ENCODE measurements around the gene FGGY. TPM values are rescaled to one million over a fixed set of nuclear protein-coding genes. Genes with fewer than 3 reads are reported as not detected.
"Not testable (repeated sequence)": the region's sequence is repeated elsewhere in the genome, so short reads cannot be mapped to it uniquely, and the experiment has no call there.

FGGY gene
- total RNA-seq, 1 experiment from 2014 or later, result 14.6 TPM

GRCh38 chr1:59458884-59459283, 162.0 kb downstream of the FGGY start:
- no CpG with 5 or more reads among the region's 2 CpGs for WGBS (ENCODE audit: extremely low coverage, insufficient read length, low lambda C conversion rate)
- Histone ChIP-seq H4K5ac (ENCODE audit: insufficient read length, low read depth, low read length) (no peak overlapping the region), H3K9me3 (ENCODE audit: control insufficient read depth, low read depth, low read length) (no peaks in the 10 kb centered on the region), H3K4me1 (ENCODE audit: insufficient read depth, low read length) (no peaks in the 10 kb centered on the region), H2BK15ac (ENCODE audit: low read depth, low read length) (no peak overlapping the region), H3K23ac (ENCODE audit: insufficient read length, low read depth, low read length) (no peak overlapping the region), H3K18ac (ENCODE audit: insufficient read length, low read depth, low read length) (no peak overlapping the region), H3K79me2 (ENCODE audit: insufficient read depth, low read length) (no peaks in the 10 kb centered on the region), H3T11ph (ENCODE audit: low read length) (no peak overlapping the region), H2BK20ac (ENCODE audit: low read depth, low read length, poor library complexity, severe bottlenecking) (no peak overlapping the region), H4K8ac (replicated peaks; ENCODE audit: insufficient read length, low read depth, low read length) (no peak overlapping the region), H3K23me2 (ENCODE audit: insufficient read length, low read depth, low read length, poor library complexity, severe bottlenecking) (no peaks in the 10 kb centered on the region), H2AFZ (ENCODE audit: low read length) (no peak overlapping the region), H3K14ac (ENCODE audit: insufficient read depth, low read length) (no peak overlapping the region), H3K4me2 (ENCODE audit: insufficient read depth, insufficient read length, low read length) (no peak overlapping the region), H3K79me1 (ENCODE audit: insufficient read depth, low read depth, low read length, poor library complexity, severe bottlenecking) (no peaks in the 10 kb centered on the region), H3K56ac (ENCODE audit: insufficient read length, low read depth, low read length) (no peak overlapping the region), H2BK5ac (ENCODE audit: insufficient read length, low read length) (no peak overlapping the region), H2BK120ac (ENCODE audit: low read depth, low read length, poor library complexity, severe bottlenecking) (no peak overlapping the region), H3K27ac (ENCODE audit: insufficient read length, low read depth, low read length) (no peak overlapping the region), H3K9ac (ENCODE audit: extremely low read depth, insufficient read length, low read length) (no peak overlapping the region), H2AK5ac (ENCODE audit: insufficient read length, low read length) (no peak overlapping the region), H4K91ac (ENCODE audit: insufficient read length, low read depth, low read length) (no peak overlapping the region), H3K27me3 (ENCODE audit: insufficient read depth, low read length) (no peaks in the 10 kb centered on the region), H3K4ac (ENCODE audit: low read depth, low read length) (no peak overlapping the region), H2BK12ac (ENCODE audit: insufficient read length, low read depth, low read length) (no peak overlapping the region), H4K20me1 (ENCODE audit: control insufficient read depth, insufficient read depth, insufficient read length) (no peaks in the 10 kb centered on the region)
- no peak for TF ChIP-seq CTCF (conservative IDR thresholded peaks at IDR 0.05)
- DNase-seq, result no peak
- peaks cover 17 to 24% of the 10 kb centered on the region in 2 experiments for H3K9me3 Mint-ChIP-seq
- H3K4me3 Mint-ChIP-seq, result no peak overlapping the region
- H3K27me3 Mint-ChIP-seq (ENCODE audit: low read depth), result no peaks in the 10 kb centered on the region
- no peak overlapping the region for H3K27ac Mint-ChIP-seq
- H3K36me3 Mint-ChIP-seq (ENCODE audit: insufficient read depth in 1 of 3, low read depth in 3 of 3), result peaks cover 5 to 29% (median 17%) of the 10 kb centered on the region in 3 experiments
- H3K4me1 Mint-ChIP-seq, result no peaks in the 10 kb centered on the region

GRCh38 chr1:59462942-59463341, 166.0 kb downstream of the FGGY start:
- H3K4me2 ChIP-seq (ENCODE audit: insufficient read depth, insufficient read length, low read length); H2BK12ac ChIP-seq (ENCODE audit: insufficient read length, low read depth, low read length); H3K27ac ChIP-seq (ENCODE audit: insufficient read length, low read depth, low read length); H3K4me1 Mint-ChIP-seq; H2BK20ac ChIP-seq (ENCODE audit: low read depth, low read length, poor library complexity, severe bottlenecking); H2AK5ac ChIP-seq (ENCODE audit: insufficient read length, low read length); DNase-seq; H2BK120ac ChIP-seq (ENCODE audit: low read depth, low read length, poor library complexity, severe bottlenecking); H2BK15ac ChIP-seq (ENCODE audit: low read depth, low read length); H3K4me3 Mint-ChIP-seq; H3K18ac ChIP-seq (ENCODE audit: insufficient read length, low read depth, low read length); H3K23ac ChIP-seq (ENCODE audit: insufficient read length, low read depth, low read length); H3K4me1 ChIP-seq (ENCODE audit: insufficient read depth, low read length); H3K27me3 Mint-ChIP-seq (ENCODE audit: low read depth); H3K9ac ChIP-seq (ENCODE audit: extremely low read depth, insufficient read length, low read length); H4K8ac ChIP-seq (replicated peaks; ENCODE audit: insufficient read length, low read depth, low read length); H3T11ph ChIP-seq (ENCODE audit: low read length); H2AFZ ChIP-seq (ENCODE audit: low read length); H4K5ac ChIP-seq (ENCODE audit: insufficient read length, low read depth, low read length); H4K91ac ChIP-seq (ENCODE audit: insufficient read length, low read depth, low read length); H3K9me3 ChIP-seq (ENCODE audit: control insufficient read depth, low read depth, low read length); H4K20me1 ChIP-seq (ENCODE audit: control insufficient read depth, insufficient read depth, insufficient read length); H2BK5ac ChIP-seq (ENCODE audit: insufficient read length, low read length); H3K14ac ChIP-seq (ENCODE audit: insufficient read depth, low read length); H3K4ac ChIP-seq (ENCODE audit: low read depth, low read length); H3K79me1 ChIP-seq (ENCODE audit: insufficient read depth, low read depth, low read length, poor library complexity, severe bottlenecking); H3K79me2 ChIP-seq (ENCODE audit: insufficient read depth, low read length); H3K56ac ChIP-seq (ENCODE audit: insufficient read length, low read depth, low read length); H3K27ac Mint-ChIP-seq; H3K23me2 ChIP-seq (ENCODE audit: insufficient read length, low read depth, low read length, poor library complexity, severe bottlenecking); H3K27me3 ChIP-seq (ENCODE audit: insufficient read depth, low read length): not testable (repeated sequence)
- peaks cover 17 to 24% of the 10 kb centered on the region in 2 experiments for H3K9me3 Mint-ChIP-seq
- H3K36me3 Mint-ChIP-seq (ENCODE audit: insufficient read depth in 1 of 3, low read depth in 3 of 3), result peaks cover 5 to 29% (median 17%) of the 10 kb centered on the region in 3 experiments
- no CpG with 5 or more reads among the region's 2 CpGs for WGBS (ENCODE audit: extremely low coverage, insufficient read length, low lambda C conversion rate)
